GM19438 (cell line): ENCODE results near the gene ARHGAP26.
A peak's percentile ranks its signal among the peaks of the same experiment; 100 is the strongest.
"Not testable (repeated sequence)": the region's sequence is repeated elsewhere in the genome, so short reads cannot be mapped to it uniquely, and the experiment has no call there.

Experiments
- ATAC-seq: cut with Tn5 transposase; IDR thresholded peaks from one replicate; pipeline ENCODE4 v1.9.1; 2021; ENCODE audit warnings: low read depth; ENCODE audit not compliant: unreplicated experiment

ARHGAP26 gene

DNA sequence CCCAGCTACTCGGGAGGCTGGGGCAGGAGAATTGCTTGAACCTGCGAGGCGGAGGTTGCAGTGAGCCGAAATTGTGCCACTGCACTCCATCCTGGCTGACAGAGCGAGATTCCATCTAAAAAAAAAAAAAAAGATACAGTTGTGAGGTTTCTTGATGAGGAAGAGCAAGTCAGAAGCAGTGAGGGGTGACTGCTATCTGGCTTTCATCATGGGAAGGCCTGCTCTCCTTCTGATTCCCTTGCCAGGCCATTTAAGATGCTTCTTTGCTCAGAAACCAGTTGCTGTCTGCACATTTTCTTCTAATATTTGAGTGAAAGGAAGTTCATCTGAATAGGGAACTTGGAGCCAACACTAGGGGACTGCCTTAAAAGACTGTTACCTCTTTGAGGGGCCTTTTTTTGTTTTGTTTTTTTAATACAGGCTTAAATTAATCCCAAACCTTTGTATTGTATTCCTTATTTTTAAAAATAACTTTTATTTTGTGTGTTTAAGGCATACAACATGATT, 201.9 kb downstream of the ARHGAP26 start:
- ATAC-seq = no peak

DNA sequence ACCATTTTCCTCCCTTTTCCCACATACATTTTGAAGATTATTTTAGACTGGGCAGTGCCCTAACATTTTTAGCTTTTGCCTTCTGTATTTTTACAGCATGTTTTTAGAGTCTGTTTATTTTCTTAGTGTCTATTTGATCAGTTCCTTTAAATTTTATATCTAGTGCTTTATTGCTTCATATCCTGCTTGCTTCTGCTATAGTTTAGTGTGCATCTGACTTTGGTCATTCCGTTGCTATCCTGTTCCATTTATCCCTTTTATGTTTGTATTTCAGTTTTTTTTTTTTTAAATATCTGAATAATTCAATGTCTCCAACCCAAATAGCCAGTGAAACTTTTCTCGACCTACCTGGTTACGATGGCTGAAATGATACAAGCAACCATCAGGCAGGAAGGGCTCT, 203.8 kb downstream of the ARHGAP26 start:
- no peak for ATAC-seq

- ATAC-seq = no peak
Observed at GRCh38 chr5:142974409-142974808, 204.2 kb downstream of the ARHGAP26 start.

- ATAC-seq = no peak
Observed at GRCh38 chr5:142976861-142977260, 206.7 kb downstream of the ARHGAP26 start.

GRCh38 chr5:142977363-142978051, 207.3 kb downstream of the ARHGAP26 start:
- ATAC-seq = peak; percentile 94

GRCh38 chr5:142978252-142978651, 208.1 kb downstream of the ARHGAP26 start:
- ATAC-seq = no peak

DNA sequence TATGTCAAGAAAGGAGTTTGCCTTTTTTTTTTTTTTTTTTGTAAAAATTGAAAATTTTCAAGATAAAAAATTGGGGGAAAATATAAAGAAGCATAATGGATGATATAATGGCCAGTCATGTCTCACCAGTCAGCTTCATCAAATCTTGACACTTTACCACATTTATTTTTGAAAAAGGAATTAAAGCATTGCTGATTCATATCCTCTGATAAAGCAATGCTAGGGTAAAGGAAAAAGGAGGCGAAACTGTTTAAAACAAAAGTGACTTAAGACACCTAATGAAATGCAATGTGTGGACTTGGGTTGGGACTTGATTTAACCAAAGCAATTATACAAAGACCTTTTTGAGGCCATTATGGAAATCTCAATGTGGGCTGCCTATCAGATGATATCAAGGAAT, 208.5 kb downstream of the ARHGAP26 start:
- no peak for ATAC-seq

DNA sequence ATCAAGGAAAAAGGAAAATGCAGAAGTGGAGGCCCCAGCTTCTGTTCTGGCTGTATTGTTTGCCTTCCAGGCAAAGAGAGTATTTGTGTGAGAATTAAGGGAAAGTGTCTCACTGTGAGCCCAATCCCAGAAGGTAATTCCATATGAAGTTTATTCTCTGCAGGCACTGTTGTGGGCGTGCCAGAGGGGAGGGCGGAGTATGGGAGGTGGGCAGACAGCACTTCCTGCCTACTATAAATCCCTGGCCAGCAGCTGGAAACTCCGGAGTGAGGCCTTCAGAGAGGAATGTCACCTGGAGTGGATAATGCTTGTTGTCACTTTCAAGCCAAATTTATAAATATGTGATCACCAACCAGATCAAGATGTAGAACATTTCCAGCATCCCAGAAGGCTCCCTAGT, 209.5 kb downstream of the ARHGAP26 start:
- ATAC-seq = no peak

- ATAC-seq = no peak
Observed at GRCh38 chr5:142981475-142981874, 211.3 kb downstream of the ARHGAP26 start.

DNA sequence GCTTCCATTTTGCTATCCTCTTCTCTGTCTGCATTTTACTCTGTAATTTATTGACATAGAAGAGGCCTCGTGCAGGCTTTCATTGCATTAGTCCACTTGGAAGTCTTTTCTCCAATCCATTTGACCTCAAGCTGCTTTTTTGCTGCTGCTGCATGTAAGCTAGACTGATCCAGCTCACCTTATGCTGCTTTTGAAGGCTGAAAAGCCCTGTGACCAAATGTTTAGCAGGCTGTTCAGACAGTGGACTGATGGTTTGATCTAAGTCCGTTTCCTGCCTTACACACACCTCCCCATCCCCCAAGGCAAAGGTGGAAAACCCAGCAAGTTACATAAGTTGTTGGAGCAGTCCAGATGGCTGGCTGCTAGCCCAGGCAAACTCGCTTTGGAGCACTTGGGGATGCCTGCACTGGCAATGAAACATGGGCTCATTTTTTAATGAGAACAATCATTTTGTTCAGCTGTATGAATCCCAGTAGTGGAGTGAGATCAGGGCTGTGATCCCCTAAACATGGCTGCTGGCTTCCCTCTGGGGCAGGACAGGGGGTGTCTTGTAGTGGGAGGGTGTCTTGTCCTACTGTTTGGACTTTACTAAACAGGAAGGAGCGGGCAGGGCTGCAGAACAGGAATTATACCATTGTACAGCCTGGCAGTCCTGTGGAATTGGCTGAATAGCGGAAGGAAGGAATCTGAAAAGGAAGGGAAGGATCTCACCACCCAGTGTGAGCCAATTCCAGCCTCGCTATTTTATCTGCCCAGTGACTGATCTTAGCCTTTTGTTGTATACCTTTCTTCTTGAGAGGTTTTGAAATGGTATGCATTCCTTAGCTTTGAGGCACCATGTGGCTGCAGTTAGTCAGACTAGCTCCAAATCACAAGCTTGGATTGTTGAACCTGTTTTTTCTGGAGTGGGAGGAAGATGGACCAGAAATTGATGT, 212.0 kb downstream of the ARHGAP26 start:
- ATAC-seq = no peak

DNA sequence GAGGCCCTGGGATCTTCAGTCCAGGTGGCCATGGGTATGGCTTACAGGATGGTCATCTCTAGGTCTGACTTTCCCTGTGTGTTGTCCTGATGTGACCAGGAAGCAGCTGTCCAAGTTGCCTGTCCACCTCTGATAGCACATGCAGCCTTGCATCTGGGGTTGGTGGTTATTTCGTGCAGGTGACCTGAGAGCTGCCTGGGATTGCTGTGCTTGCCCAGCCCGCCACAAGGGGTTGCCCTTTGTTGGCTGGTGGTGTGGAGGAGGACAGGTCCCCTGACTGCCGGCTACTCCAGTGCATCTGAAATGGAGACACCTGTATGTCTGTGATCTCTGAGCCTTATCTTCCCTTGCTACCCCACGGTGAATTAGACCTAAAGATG, 212.6 kb downstream of the ARHGAP26 start:
- no peak for ATAC-seq

- ATAC-seq = no peak
Observed at GRCh38 chr5:142984011-142984410, 213.8 kb downstream of the ARHGAP26 start.

GRCh38 chr5:142984525-142984924, 214.3 kb downstream of the ARHGAP26 start:
- no peak for ATAC-seq

GRCh38 chr5:142989270-142989669, 219.1 kb downstream of the ARHGAP26 start:
- ATAC-seq = not testable (repeated sequence)

- not testable (repeated sequence) for ATAC-seq
Observed at GRCh38 chr5:142990073-142990472, 219.9 kb downstream of the ARHGAP26 start.

- ATAC-seq = no peak
Observed at GRCh38 chr5:142994218-142994617, 224.0 kb downstream of the ARHGAP26 start.

DNA sequence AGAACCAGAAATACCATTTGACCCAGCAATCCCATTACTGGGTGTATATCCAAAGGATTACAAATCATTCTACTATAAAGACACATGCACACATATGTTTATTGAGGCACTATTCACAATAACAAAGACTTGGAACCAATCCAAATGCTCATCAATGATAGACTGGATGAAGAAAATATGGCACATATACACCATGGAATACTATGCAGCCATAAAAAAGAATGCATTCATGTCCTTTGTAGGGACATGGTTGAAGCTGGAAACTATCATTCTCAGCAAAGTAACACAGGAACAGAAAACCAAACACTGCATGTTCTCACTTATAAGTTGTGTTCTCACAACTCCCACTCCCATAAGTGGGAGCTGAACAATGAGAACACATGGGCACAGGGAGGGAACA, 225.4 kb downstream of the ARHGAP26 start:
- not testable (repeated sequence) for ATAC-seq

DNA sequence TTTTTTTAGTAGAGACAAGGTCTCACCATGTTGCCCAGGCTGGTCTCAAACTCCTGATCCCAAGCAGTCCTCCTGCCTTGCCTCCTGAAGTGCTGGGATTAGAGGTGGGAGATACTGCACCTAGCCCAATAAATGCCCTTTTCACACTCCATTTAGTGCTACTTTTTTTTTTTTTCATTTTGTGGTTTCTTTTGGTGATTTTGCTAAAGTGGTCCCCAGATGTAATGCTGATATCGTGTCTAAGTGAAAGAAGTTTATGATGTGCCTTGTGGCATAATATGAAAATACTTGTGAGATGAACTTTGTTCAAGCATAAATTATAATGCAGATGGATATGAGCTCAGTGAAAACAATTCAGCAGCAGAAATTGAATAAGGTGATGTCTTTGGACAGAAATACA, 227.4 kb downstream of the ARHGAP26 start:
- ATAC-seq = no peak

GRCh38 chr5:142998316-142999020, 228.3 kb downstream of the ARHGAP26 start:
- ATAC-seq = peak; percentile 33

- not testable (repeated sequence) for ATAC-seq
Observed at GRCh38 chr5:143000551-143000950, 230.4 kb downstream of the ARHGAP26 start.
